ENCODE measurements around the gene RORC. TPM values are rescaled to one million over a fixed set of nuclear protein-coding genes. Genes with fewer than 3 reads are reported as not detected.
A peak's percentile ranks its signal among the peaks of the same experiment; 100 is the strongest.

The RORC gene
- total RNA-seq, 2 donors from 2014 or later: not detected

DNA sequence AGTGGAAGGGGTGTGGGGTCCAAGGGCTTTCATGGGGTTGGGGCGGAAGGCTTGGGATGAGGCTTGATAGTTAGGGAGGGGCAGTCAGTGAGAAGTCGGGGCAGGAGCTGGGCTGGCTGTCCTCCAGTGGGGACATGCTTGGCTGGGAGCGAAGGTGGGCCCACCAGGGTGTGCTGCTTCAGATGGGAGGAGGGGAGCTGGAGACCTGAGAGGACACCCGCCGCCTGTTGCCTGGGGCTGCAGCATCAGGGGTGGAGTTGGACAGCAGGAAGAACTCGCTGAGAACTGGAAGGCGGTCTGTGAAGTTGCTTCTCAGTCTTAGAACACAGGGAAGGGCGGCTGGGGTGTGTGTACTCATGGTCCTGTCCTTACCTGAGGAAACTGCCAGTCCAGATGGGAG lies 20.3 kb upstream of the RORC start:
- intact Hi-C loops (cut with DNase I): no loop called here

DNA sequence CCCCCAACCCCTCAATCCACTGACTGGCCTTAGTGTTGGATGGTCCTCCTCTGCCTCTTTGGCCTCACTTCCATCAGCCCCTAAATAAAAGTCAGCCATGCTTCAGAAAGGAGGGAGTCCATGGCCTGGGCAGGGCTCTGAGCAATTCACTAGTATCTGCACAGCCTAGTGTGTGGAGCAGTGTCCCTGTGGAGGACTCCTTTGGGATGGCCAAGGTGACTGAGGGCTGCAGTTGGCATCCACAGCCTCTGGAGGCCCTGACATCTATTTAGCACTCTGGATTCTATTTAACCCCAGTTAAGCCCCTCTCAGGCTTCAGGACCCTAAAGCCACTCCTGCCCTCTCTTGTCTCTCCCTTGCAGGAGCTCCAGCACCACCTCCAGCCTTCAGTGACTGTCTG lies 18.3 kb upstream of the RORC start:
- no peak for DNase-seq (ENCODE audit: low spot score)
- intact Hi-C loops (cut with DNase I): no loop called here

More for the DNA sequence above, 20.3 kb upstream of the RORC start:
- no peak for DNase-seq (ENCODE audit: low spot score)

DNA sequence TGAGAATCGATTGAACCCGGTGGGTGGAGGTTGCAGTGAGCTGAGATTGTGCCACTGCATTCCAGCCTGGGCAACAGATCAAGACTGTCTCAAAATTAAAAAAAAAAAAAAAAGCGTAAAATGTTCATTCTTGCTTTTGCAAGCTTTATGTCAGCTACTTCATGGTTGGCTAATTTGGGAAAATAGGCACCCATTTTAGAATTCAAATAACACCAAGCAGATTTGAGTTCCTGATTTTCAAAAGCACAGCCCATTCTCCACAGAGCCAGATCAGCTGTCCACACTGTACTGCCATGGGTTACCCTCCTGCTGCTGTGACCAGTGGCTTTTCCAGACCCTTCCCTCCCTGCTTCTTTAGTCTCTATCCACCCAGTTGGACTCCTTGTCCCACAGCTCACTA lies 17.5 kb upstream of the RORC start:
- no peak for DNase-seq (ENCODE audit: low spot score)
- intact Hi-C loops (cut with DNase I): no loop called here

GRCh38 chr1:151847867-151848596 lies 16.4 kb upstream of the RORC start:
- intact Hi-C loops (cut with DNase I): no loop called here
- no peak for DNase-seq (ENCODE audit: low spot score)

GRCh38 chr1:151846686-151847237 lies 15.2 kb upstream of the RORC start:
- intact Hi-C loops (cut with DNase I): no loop called here

DNA sequence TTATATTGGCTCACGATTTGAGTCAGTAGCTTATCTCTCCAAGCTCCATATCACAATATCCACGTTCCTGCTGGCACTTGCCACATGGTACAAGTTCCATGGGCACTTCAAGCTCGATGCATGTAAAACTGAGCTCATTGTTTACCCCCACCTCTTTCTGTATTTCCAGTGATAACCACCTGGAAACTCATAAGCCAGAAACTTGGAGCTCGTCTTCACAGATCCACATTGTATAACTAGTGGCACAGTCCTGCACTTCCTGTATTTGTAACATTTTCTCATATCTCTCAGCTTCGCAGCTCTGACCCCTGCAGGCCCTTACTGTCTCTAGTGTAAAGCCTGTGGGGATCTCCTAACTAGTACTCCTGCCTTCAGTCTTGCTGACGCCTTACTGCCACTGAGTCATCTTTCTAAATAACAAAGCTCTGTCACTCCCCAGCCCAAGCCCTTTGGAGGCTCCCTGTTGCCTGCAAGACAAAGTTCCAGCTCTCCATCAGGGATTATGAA lies 14.5 kb upstream of the RORC start:
- intact Hi-C loops (cut with DNase I): no loop called here
- no peak for DNase-seq (ENCODE audit: low spot score)

More at GRCh38 chr1:151846686-151847237, 15.2 kb upstream of the RORC start:
- no peak for DNase-seq (ENCODE audit: low spot score)

GRCh38 chr1:151843398-151843797 lies 11.8 kb upstream of the RORC start:
- intact Hi-C loops (cut with DNase I): no loop called here
- DNase-seq (ENCODE audit: low spot score): no peak

DNA sequence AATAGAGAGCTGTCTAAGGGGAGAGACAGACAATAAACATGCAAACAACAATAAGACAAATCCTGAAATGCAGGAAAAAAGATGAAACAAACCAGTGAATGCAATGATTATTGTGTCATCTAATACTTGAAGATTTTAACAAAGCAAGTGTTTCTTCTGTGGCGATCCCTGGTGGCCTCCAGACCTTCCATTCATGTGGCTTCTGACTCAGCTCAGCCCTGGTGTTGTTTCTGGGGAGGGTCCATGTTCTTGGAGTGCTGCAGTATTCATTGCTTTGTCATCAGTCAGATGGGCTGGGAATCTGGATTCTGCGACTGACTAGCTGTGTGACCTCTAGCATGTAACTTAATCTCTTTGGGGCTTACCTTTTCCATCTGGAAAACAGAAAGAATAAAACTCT lies 9.5 kb upstream of the RORC start:
- DNase-seq (ENCODE audit: low spot score): peak; percentile 2
- intact Hi-C loops (cut with DNase I): no loop called here

- intact Hi-C loops (cut with DNase I): no loop called here
- DNase-seq (ENCODE audit: low spot score): no peak
Measured at GRCh38 chr1:151840421-151840820, 8.8 kb upstream of the RORC start.

DNA sequence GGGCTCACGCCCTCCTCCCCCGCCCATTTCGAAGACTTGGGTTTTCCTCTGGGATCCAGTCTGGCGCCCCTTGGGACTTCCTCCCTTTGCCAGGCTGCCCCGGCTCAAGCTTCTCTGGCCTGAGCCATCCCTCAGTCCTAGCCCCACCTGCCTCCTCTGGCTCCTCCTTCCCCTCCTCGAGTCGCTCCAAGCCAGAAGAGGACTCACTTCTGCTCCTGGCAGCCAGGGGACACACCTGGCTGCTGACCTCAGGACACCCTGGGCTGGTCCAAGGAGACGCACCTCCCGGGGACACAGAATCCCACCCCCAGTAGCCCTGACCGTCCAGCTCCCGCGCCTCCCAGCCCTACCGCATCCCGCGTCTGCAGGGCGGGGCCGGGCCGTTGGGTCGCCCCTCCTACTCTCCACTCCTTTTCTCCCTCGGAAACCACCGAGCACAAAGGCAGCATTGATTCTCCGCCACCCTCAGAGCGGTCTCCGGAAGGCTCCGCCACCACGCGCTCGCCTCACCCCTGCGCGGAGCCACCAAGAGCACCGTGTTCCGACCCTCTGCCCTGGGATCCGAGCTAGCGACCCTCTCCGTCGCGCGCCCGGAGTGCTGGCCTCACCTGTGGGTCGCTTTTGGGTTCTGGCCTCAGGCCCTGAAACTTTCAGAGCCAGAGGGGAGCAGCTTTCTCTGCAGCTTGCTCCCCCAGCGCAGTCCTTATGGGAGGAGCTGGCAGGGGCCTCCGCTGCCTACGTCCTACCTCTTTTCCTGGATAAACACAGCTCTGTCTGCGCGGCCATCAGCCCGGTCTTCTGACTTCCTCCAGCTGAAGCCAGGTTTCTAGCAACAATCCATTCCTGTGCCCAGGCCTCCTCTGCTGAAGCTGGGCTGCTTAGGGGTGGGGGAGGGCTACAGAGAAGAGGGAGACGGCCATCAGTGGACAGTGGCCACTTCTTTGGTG lies 8.1 kb upstream of the RORC start, which contains the start of gene C2CD4D:
Gene C2CD4D, minus strand, starts transcription at position 364 of the 947 bp plus-strand sequence. CDS start 831 bp downstream, outside the sequence.
- no peak for DNase-seq (ENCODE audit: low spot score)
- intact Hi-C loops (cut with DNase I): loop anchor here in 1 of 2 donors (1.0 kb wide), 1 partner anchor 21 kb away; no protein-coding TSS in a partner anchor

GRCh38 chr1:151839082-151839412 lies 7.4 kb upstream of the RORC start:
- intact Hi-C loops (cut with DNase I): loop anchor here in 1 of 2 donors (1.0 kb wide), 1 partner anchor 21 kb away; no protein-coding TSS in a partner anchor
- DNase-seq (ENCODE audit: low spot score): no peak

DNA sequence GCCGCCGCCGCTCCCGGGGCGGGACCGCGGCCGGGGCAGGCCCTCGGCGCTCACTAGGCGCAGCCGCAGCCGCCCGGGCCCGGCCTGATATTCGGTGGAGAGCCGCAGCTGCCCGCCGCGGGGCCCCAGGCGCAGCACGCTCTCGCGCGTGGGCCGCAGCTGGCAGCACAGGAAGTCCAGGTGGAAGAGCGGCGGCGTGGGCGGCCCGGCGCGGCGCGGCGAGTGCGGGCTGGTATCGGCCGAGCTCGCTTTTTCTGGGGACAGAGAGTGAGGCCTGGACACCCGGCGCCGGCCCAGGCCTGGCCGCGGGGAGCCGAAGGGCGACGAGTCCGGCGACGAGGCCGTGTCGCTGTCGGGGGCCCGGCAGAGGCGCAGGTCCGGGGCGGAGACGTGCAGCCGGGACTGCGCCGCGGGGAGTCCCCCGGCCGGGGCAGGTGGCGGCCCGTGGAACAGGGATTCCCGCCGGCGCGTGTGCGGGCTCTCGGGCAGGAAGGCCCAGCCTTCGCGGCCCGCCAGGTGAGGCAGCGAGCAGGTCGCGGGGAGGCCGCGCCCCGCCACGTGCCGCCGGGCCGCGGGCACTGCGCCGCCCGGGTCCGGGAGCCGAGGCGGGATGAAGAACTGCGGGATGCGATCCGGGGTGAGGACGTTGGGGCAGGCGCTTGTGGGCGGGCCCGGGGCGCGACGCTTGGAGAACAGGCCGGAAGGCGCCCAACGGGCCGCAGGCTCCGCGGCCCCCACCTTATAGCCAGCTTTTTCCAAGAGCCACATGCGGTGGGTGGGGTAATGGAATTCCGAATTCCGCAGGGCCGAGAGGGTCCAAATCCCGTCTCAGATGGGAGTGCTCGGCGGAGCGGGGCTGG lies 6.8 kb upstream of the RORC start:
- intact Hi-C loops (cut with DNase I): loop anchor here in 1 of 2 donors (1.0 kb wide), 1 partner anchor 20 kb away; no protein-coding TSS in a partner anchor
- DNase-seq (ENCODE audit: low spot score): peak; percentile 69

DNA sequence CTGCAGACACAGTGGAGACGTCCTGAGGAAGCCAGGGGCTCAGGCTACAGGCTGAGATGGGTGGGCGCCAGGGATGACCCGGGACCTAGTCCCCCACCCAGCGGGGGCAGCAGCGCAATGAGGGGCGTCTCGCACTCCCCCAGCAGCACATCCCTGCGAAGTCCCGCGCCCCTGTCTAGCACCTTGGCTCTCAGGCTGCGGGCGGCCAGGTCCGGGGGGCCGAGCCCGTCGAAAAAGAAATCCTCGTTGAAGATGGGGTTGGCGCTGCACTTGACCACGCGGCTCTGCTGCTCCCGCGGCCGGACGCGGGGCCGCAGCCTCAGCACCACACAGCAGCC lies 6.3 kb upstream of the RORC start:
- intact Hi-C loops (cut with DNase I): no loop called here
- no peak for DNase-seq (ENCODE audit: low spot score)

- intact Hi-C loops (cut with DNase I): no loop called here
- DNase-seq (ENCODE audit: low spot score): peak; percentile 10
Measured at GRCh38 chr1:151837197-151837596, 5.6 kb upstream of the RORC start.

DNA sequence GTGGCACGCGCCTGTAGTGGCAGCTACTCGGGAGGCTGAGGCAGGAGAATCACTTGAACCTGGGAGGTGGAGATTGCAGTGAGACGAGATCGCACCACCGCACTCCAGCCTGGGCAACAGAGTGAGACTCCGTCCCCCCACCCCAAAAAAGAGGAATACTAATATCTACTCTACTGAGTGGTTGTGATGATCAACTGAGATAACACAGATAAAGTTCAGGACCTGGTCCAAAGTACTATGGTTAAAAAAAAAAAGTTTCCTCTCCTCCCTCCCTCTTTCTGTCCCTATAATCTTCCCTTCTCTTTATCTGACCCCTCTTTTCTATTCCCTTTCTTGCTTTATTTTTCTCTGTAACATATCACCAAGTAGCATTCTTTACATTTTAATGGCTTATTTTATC lies 4.0 kb upstream of the RORC start:
- no peak for DNase-seq (ENCODE audit: low spot score)
- intact Hi-C loops (cut with DNase I): no loop called here

GRCh38 chr1:151834239-151834638 lies 2.6 kb upstream of the RORC start:
- intact Hi-C loops (cut with DNase I): loop anchor here in 1 of 2 donors (5.0 kb wide), 1 partner anchor 1778 kb away; the partner anchor contains the start of gene S100A16
- no peak for DNase-seq (ENCODE audit: low spot score)

DNA sequence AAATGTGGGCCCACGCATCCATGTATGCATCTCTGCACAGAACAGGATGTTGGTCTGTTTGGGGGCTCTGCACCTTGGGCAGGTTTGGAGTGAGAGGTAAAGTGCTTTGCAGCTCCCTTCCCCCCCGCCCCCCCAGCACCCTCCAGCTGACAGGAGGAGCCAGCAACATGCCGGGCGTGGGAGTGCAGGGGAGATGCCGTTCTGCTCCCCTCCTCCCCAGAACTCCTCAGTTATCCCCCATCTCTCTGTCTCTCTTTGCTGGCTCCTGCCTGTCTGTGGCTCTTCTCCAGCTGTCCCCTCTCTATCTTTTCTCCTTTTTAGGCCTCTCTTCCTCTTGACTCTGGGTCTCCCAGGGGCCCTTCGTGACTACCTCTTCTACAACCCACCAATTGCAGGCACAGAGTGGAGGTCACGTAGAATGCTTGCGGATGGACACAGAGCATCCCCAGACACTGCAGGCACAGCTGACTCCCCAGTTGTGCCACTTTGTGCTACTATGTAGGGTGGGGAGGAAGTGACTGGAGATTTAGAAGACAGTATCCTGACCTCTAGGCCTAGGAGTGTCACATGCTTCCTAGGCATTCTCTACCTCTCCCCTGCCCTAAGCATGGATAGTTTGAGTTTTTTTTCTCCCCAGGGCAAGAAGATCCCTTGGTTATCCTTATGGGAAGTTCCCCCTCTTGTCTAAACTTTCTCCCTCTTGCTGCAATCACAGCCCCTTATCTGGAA lies 1.7 kb upstream of the RORC start:
- no peak for DNase-seq (ENCODE audit: low spot score)
- intact Hi-C loops (cut with DNase I): loop anchor here in 1 of 2 donors (5.0 kb wide), 1 partner anchor 1779 kb away; the partner anchor contains the start of gene S100A16
